GM18502 (cell line): Measurements from ENCODE around the gene CBX3.
"Not testable (repeated sequence)": the region's sequence is repeated elsewhere in the genome, so short reads cannot be mapped to it uniquely, and the experiment has no call there.

Experiments used
- ATAC-seq: cut with Tn5 transposase; IDR thresholded peaks from one replicate; pipeline ENCODE4 v1.9.1; 2021; ENCODE audit warnings: mild to moderate bottlenecking; ENCODE audit not compliant: unreplicated experiment, poor library complexity

CBX3 gene

DNA sequence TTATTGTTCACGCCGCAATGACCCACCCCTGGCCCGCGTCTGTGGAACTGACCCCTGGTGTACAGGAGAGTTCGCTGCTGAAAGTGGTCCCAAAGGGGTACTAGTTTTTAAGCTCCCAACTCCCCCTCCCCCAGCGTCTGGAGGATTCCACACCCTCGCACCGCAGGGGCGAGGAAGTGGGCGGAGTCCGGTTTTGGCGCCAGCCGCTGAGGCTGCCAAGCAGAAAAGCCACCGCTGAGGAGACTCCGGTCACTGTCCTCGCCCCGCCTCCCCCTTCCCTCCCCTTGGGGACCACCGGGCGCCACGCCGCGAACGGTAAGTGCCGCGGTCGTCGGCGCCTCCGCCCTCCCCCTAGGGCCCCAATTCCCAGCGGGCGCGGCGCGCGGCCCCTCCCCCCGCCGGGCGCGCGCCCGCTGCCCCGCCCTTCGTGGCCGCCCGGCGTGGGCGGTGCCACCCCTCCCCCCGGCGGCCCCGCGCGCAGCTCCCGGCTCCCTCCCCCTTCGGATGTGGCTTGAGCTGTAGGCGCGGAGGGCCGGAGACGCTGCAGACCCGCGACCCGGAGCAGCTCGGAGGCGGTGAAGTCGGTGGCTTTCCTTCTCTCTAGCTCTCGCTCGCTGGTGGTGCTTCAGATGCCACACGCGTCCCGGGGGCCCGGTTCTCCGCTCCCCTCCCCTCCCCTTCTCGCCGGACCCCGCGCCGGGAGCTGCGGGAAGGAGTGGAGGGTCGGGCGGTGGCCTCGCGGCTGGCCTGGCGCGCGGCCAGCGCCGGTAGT lies at the start of gene CBX3:
Gene CBX3 (plus strand): TSS at position 499 of the 772 bp plus-strand sequence. CDS start 1,254 bp downstream, outside the sequence.
- ATAC-seq, result peak; percentile 50

GRCh38 chr7:26151953-26152781 lies 49.4 kb upstream of the CBX3 start, which contains the start of gene NFE2L3:
Gene NFE2L3, plus strand, starts transcription at chr7:26152198. Its CDS starts 301 bp downstream, at chr7:26152499.
- peak; percentile 67 for ATAC-seq

GRCh38 chr7:26152782-26153240 lies 48.7 kb upstream of the CBX3 start:
- peak; percentile 21 for ATAC-seq

DNA sequence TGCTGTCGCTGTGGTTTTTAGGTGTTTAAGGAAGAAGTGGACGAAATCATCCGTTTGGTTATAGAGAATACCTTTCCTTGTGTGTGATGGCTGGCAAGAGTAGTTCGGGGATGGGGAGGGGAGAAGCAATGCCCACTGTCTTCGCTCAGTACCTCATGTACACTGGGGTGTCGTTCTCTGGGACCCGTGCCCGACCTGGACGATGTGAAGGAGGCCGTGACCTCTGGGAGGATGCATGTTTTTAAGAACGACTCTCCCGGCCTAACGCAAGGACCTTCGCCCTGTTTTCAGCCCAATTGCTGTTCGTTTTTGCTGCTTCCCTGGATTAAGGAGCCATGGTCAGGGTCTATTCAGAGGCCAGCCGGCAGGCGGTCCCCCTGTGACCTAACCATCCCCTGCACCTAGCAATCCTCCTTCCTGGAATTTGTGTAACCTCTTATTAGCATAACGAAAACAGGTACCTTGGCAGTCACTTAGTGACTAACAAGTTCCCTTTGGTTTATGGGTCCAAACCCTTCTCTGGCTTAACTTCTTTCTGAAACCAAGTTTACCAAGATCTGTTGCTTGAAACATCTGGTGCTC lies 48.2 kb upstream of the CBX3 start:
- no peak for ATAC-seq

- no peak for ATAC-seq
Measured at GRCh38 chr7:26153823-26154783, 47.4 kb upstream of the CBX3 start.

DNA sequence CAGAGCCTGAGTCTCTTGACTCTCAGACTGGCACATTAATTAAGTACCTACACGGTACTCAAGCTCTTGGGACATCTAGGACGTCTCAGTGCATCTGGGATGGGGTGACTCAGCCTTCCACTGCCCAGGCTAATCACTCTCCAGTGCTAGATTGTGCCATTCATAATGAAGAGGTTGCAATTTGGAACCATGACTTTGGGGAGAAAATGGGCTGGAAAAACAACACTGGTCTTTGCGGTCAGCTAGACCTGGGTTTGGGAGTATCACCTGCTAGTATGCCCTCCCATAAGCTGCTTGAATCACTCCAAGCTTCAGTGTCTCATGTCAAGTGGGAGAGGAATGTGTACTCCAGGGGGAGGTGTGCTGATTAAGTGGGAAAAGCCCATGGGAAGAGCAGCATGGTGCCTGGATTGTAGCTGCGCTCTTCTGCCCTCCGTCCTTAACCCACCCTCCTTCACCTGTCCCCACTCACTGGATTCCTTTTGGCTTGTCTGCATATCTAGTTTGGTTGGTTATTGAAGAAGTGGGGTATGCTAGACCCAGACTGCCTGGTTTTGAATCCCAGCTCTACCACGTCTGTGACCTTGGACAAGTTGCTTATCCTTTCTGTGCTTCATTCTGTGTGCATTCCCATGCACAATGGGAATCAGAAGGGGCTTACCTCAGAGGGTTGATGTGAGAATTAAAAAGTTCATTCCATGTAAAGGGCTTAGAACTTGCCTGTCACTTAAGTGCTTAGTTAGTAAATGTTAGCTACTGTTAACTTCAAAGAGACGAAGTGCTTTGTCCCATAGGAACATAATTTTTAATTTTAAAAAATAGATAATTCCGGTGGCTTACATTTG lies 45.8 kb upstream of the CBX3 start:
- no peak for ATAC-seq

DNA sequence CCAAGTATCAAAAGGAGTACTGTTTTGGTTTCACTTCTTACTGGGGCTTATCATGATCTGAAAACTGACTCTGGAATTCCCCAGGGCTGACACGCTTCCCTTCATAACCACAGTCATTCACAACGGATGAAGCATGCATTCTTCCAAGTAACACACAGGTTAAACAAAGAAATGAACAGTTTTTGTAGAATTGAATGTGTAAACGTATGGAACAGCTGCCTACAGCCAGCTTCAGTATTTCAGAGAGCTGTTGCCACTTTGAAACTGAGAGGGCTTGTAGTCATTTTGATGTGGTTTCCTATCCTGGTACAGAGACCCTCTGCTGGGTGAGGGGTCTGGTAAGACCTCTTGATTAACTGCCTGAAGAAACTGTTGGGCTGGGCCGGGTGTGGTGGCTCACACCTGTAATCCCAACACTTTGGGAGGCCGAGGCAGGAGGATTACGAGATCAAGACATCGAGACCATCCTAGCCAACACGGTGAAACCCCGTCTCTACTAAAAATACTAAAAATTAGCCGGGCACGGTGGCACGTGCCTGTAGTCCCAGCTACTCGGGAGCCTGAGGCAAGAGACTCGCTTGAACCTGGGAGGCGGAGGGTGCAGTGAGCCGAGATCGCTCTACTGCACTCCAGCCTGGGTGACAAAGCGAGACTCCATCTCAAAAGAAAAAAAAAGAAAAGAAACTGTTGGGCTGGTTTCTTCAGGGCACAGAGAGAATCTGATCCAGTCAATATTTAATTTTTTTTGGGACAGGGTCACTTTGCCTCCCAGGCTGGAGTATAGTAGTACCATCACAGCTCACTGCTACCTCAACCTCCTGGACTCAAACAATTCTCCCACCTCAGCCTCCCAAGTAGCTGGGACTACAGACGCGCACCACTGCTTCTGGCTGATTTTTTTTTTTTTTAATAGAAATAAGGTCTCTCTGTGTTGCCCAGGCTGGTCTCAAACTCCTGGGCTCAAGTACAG lies 44.8 kb upstream of the CBX3 start:
- ATAC-seq, result peak; percentile 46

DNA sequence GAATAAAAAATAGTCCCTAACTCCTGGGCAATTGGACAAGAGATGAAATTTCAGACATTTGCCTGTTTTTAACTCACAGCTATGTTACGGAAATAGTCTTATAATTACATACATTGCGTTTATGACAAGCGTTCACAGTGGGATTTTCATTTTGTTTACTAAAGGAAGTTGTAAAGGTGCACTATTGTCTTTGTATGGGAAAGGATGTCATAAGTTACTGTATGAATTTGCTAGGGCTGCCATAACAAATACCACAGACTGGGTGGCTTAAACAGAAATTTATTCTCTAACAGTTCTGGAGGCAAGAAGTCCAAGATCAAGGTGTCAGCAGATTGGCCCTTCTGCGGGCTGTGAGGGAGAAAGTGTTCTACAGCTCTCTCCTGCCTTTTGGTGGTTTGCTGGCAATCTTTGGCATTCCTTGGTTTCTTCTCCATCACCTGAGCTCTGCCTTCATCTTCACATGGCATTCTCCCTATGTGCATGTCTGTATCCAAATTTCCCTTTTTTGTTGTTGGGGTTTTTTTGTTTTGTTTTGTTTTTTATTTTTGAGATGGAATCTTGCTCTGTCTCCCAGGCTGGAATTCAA lies 43.9 kb upstream of the CBX3 start:
- no peak for ATAC-seq

DNA sequence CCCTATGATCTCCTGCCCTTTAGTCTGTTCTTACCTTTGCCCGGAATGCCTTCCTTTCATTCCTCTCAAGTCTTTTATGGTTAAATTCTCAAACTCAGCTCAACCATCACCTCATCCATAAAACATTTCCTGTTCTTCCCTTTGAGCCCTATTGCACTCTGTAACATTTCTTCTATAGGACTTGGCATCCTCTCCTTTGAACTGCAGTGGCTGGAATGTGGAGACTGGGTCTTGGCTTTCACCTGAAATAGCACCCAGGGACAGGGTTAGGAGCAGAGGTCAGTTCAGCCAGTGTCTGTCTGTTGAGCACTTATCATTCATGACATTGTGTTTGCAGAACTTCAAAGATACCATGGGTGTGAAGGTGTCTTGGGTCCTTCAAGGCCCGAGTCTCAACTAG lies 42.3 kb upstream of the CBX3 start:
- no peak for ATAC-seq

DNA sequence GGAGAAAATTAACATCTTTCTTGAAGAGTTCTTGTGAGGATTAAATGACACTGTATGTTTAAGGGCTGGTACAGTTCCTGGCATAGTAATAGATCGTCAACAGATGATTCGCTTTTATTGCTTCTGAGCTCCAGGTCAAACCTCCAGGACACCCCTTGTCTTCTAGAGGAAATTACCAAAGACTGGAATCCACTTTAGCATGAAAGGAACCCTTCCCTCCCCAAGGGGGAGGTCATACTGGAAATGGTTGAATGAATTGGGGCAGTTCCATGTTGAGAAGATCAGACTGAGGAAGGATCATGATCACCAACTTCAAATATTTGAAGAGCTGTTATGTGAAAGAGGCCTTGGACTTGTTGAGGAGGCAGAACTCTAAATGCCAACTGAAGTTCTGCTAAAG lies 40.6 kb upstream of the CBX3 start:
- no peak for ATAC-seq

- ATAC-seq, result no peak
Measured at GRCh38 chr7:26162431-26162830, 39.1 kb upstream of the CBX3 start.

DNA sequence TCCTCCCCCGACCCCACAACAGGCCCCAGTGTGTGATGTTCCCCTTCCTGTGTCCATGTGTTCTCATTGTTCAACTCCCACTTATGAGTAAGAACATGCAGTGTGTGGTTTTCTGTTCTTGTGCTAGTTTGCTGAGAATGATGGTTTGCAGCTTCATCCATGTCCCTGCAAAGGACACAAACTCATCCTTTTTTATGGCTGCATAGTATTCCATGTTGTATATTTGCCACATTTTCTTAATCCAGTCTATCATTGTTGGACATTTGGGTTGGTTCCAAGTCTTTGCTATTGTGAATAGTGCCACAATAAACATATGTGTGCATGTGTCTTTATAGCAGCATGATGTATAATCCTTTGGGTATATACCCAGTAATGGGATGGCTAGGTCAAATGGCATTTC lies 37.7 kb upstream of the CBX3 start:
- not testable (repeated sequence) for ATAC-seq

GRCh38 chr7:26165950-26166683 lies 35.4 kb upstream of the CBX3 start:
- ATAC-seq, result no peak

DNA sequence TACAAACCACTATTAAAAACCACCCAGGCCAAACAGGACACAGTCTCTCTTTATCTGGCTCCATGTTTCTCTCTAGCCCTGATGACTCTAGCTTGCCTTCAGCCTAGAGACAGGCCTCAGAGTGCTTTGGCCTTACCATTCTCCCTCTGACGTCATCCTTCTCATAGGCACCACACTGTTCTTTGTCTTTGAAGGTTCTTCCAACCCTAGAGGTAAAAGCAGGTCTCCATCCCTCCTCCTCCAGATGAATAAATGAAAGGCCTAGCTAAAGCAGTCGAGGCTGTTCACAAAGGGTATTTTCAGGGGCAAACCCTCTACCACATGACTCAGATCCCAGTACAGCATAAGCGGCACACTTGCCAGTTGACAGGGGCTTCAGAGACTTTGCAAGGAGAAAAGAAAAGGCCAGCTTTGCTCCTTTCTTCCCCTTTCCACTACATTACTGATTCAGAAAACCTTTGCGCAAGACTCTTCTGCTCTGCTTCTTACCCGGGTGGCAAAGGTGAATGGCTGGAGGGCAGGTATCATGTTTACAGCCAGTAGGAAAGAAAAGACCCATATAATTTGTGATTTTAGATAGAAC lies 34.8 kb upstream of the CBX3 start:
- ATAC-seq, result peak; percentile 49

- ATAC-seq, result peak; percentile 83
Measured at GRCh38 chr7:26167303-26167934, 34.1 kb upstream of the CBX3 start.

GRCh38 chr7:26168458-26169023 lies 33.0 kb upstream of the CBX3 start:
- no peak for ATAC-seq
